Islet of Langerhans (tissue), 1 donor: ENCODE results near the gene FBXW10.
A peak's percentile ranks its signal among the peaks of the same experiment; 100 is the strongest.
"Not testable (repeated sequence)": the region's sequence is repeated elsewhere in the genome, so short reads cannot be mapped to it uniquely, and the experiment has no call there.

Experiments used
- FAIRE-seq: peaks from one replicate; lab custom pipeline; 2011; peaks lifted over from hg19 to GRCh38; lab: Jason Lieb, UNC

The FBXW10 gene, protein sequence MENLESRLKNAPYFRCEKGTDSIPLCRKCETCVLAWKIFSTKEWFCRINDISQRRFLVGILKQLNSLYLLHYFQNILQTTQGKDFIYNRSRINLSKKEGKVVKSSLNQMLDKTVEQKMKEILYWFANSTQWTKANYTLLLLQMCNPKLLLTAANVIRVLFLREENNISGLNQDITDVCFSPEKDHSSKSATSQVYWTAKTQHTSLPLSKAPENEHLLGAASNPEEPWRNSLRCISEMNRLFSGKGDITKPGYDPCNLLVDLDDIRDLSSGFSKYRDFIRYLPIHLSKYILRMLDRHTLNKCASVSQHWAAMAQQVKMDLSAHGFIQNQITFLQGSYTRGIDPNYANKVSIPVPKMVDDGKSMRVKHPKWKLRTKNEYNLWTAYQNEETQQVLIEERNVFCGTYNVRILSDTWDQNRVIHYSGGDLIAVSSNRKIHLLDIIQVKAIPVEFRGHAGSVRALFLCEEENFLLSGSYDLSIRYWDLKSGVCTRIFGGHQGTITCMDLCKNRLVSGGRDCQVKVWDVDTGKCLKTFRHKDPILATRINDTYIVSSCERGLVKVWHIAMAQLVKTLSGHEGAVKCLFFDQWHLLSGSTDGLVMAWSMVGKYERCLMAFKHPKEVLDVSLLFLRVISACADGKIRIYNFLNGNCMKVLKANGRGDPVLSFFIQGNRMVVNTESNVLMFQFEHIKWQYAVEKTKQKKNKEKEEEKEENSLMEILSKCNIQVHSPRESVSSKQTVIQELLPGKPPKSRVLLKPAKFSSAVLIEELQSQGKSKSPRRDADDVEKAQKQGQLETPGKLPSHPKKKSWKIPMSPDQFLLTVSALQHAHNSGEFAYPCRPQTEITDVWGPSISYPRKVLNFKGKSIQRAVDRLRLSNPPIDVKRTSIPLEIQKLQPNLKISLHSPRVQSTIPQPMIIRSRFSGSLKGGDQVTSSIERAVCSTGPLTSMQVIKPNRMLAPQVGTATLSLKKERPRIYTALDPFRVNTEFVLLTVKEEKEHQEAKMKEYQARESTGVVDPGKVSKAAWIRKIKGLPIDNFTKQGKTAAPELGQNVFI

DNA sequence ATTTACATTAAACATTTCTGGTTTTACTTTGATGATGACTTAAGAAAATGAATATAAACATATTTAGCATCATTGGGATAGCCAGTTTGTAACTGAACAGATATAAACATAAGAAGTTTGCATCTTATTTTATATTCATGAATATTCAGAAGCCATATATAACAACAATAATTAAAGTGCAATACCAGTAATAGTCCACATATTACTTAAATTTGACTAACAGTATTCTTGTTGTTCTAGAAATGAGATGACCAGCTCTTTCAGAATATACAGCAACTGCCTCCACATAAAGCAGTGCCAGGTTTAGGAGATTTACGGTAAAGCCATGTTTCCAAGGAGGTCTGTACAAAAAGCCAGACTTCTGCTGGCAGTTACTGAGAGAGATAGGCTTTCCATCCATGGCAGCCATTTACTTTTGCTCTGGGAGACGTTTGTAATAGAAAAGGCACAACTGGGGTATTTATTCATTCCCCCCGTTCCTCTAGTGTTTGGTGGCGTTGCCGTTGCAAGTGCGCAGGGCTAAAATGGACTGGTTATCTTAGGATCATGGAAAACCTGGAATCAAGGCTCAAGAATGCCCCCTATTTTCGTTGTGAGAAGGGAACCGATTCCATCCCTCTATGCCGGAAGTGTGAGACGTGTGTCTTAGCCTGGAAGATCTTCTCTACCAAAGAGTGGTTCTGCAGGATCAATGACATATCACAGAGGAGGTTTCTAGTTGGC, at the start of gene FBXW10:
Gene FBXW10, plus strand, starts transcription at position 356 of the 723 bp plus-strand sequence. Its CDS starts 191 bp downstream, at position 547.
- FAIRE-seq: peak; percentile 87

DNA sequence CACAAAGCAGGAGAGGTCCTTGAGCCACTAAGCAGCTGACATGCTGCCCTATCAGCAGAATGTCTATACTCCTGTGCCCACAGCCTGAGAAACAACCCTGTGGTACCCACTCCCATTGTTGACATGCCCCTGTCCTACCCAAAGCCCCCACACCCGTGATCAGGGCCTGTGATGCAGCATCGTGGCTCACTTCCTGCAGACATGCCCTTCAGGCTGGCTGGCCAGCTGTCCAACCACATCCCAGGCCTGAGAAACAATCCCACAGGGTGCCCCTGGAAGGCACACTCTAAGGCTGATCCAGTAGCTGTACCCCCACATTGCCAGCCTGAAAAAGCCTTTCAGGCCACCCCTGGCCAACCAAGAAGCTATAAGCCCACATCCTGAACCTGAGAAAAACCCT, 48.7 kb upstream of the FBXW10 start:
- FAIRE-seq: not testable (repeated sequence)

DNA sequence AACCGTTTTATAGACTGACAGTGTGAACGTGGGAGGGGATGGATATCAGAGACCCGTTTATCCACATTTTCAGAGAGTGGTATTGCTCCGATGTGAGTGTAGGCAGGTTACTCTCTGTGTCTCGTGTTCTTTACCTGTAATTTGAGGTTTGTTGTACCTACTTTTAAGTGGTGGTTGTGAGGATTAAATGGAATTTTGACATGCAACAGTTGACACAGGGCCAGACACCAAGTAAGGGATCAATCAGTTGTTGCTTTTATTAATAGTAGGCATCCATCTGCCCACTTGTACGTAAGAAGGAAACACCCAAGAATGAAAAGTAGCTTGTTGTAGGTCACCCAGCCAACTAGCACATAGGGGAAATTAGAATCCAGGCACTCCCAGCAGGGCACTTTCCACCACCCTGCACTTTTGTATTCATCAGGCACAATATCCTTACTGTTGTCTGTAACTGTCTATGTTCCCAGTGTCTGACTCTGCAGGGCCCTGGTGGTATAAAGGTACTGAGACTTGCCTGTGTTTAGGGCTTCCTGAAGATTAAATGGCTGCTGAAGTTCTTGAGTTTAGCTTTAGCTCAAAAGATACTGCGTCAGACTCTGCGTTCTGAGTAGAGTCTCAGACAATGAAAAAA, 45.3 kb upstream of the FBXW10 start:
- FAIRE-seq: not testable (repeated sequence)

DNA sequence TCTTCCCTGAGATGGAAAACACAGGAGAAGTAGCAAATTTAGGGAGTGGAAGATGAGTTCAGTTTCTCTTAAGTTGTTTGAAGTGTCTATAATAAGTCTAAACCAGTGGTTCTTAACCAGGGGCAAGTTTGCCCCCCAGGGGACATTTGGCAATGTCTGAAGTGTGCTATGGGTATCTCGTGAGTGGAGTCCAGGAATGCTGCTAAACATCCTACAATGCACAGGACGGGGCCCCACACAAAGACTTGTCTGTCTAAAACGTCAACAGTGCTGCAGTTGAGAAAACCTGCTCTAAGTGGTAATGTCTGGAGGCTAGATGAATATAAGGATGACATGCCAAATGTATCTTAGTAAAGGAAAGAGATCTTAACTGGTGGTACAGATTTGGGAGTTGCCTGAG, 37.9 kb upstream of the FBXW10 start:
- not testable (repeated sequence) for FAIRE-seq

DNA sequence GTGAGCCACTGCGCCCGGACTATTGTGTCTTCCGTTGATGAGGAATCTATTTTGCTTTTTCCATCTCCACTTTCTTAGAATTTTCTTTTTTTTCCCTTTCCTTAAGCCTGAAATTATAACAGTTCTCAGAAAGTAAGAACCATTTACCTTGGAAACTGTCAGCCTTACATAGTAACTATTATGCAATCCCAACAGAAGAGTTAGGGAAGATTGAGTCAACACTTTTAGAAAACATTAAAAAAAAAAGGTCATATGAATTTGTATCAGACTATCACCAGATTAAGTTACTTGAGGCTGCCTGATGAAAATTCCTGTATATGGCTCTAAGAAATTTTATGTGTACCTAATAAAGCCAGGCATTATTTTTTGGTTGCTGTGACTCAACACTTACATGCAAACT, 35.6 kb upstream of the FBXW10 start:
- not testable (repeated sequence) for FAIRE-seq

DNA sequence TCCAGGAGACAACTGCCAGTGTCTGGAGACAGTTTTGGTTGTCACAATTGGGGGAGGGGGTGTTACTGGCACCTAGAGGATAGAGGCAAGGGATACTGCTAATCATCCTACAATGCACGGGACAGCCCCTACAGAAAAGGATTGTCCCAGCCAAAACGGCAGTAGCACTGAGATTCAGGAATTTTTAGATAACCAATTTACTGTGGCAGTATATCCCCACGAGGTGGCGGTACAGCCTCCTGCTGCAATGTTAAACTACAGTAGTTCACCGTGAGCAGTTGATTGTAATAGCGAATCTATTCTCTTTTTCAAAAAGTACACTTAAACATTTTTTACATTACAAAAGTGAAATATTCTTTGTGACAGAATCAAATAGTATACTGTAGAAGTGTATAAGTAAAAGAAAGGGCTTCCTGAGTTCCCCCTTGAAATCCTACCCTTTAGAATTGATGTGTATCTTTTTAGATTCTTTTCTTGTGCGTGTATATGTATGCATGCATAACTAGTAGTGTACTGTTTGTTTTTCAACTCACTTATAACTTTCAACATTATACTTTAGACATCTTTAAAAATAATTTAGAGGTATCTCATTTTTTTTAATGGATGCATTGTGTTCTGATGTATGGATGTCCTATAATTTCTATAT, 31.4 kb upstream of the FBXW10 start:
- FAIRE-seq: peak; percentile 94

DNA sequence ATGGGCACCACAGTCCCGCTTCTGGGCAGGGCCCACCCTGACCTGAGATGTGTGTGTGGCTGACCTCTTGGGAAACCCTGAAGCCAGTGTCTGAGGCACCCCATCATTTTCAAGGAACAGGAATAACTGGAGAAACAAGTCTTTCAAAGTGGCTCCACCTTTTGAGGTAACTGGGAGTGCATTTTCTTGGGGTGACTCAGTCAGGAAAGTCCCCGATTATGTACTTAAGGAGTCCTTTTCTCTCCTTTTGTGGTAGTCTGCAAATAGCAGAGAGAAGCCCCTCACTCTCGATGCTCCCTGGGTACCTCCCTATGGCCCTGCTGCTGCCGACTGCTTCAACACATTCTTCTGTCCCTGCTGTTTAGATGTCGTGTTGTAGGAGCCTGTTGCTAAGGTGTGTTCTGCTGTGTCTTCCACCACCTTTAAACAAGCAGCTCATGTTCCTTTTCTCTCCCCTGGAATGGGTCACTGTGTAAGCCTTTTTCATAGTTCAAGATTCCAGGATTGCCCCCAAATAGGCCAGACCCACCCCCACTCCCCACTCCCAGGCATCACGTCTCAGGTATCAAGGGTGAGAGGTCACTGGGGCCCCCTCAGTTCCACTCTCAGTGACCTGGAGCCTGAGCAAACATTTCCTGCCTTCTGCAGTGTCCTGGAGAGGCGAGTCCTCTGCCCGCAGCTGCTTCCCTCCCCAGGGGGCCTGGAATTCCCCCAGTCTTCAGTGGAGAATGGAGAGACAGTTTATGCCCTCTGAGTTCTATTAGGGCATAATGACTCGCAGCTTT, 25.0 kb upstream of the FBXW10 start:
- FAIRE-seq: not testable (repeated sequence)

DNA sequence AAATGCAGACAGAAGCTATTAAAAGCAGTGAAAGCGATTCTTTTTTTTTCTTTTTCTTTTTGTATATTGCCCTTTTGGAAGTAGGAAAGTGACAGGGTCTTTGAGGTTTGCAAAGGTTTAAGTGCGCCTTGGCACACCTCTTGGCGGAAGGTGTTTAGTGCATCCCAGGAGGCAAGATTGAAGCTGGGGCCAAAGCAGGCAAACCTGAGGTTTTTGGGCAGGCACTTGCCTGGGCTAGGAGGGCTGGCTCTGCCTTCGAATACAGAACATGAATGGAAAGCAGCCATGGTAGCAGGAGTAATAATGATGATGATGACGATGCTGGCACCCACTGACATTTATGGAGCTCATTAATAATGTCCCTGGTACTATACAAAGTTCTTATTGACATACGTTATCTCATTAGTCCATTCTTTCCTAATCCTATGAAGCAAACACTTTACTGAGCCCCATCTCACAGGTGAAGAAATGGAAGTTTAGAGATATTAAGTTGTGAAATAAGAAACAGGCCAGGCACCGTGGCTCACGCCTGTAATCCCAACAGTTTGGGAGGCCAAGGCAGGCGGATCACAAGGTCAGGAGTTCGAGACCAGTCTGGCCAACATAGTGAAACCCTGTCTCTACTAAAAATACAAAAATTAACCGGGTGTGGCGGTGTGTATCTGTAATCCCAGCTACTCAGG, 24.3 kb upstream of the FBXW10 start:
- FAIRE-seq: not testable (repeated sequence)

DNA sequence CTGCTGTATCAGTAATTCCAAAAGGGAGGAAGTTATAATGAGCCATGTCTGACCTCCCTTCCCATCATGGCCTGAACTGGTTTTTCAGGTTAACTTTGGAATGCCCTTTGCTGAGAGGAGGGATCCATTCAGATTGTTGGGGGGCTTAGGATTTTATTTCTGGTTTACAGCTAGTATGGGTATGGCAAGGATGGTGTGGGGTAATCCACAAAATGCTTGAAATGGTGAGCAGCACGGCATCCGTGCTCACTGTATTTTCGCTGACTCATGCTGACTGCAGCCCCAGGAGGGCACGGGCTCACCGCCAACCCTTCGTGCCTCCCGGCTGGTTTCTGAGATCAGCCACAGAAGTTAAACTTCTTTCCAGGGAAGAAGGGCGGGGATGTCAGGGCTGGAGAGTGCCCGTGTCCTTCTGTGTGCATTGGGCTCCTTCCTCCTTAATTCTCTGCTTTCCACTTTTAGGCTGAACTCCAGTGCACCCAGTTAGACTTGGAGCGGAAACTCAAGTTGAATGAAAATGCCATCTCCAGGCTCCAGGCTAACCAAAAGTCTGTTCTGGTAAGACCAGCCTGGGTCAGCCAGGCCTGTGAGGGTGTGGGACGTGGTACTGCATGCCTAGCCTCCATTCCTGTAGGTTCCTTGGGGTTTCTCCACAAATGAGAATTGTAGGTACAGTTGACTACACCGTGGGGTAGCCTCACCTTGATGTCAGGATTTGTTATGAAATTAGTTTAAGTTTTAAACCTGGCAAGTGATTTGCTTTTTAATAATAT, 21.9 kb upstream of the FBXW10 start:
- peak; percentile 76 for FAIRE-seq

DNA sequence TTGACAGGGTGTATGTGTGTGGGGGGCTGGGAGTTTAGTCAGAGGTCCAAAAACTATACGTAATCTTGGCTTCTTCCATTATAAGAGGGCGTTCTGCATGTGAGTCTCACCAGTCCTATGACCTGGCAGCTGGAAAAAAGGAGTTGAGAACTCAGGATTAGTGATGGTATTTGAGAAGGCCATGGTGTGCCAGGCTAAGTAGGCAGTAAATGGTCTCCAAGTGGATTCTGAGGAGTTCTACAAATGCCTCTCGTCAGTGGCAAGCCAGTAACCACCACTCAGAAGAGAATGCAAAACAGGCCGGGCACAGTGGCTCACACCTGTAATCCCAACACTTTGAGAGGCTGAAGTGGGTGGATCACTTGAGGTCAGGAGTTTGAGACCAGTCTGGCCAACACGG, 21.2 kb upstream of the FBXW10 start:
- not testable (repeated sequence) for FAIRE-seq

DNA sequence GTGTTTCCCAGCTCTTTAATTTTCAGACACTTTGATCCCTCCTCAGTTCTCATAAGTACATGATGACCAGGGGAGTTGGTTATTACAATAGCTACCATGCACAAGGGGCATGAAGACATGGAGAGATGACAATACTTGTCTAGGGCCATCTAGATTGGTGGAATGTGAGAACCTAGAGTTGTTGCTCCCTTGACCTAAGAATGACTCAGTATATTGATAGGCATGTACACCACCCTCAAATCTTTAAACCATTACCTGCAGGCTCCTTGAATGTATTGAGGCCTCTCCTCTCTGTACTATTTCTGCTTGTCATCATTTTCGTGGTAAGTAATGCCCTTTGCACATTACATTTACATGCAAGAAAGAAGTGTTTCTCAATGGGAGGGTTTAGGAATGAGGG, 20.3 kb upstream of the FBXW10 start:
- not testable (repeated sequence) for FAIRE-seq

DNA sequence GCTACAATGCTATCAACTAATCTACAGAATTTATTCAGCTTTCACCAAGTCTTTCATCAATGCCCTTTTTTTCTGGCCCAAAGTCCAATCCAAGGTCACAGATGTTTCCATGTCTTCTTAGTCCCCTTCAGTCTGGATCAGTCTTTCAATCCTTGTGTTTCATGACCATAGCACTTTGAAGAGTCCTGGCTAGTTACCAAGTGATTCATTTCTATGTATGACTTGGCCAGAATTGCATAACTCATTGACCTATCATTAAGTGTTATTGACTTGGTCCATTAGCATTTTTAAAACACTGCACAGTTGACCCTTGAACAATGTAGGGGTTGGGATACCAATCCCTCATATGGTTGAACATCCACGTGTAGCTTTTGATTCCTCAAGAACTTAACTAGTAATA, 11.4 kb upstream of the FBXW10 start:
- peak; percentile 49 for FAIRE-seq

DNA sequence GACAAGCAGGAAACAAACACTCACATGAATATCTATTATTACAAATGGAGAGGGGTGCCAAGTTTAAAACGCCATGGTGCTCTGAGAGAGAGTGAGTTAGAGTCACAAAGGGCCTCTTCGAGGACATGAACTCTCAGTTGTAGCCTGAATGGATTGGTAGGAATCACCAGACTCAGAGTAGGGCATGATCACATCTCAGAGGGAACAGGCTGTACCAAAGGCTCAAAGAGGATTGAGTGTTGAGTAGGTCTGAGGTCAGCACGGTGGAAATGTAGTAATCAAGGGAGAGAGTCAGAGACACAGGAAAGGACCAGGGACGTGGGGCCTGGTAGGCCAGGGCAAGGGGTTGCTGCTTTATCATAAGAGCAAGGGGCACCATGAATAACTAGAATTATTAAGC, 10.5 kb upstream of the FBXW10 start:
- not testable (repeated sequence) for FAIRE-seq

DNA sequence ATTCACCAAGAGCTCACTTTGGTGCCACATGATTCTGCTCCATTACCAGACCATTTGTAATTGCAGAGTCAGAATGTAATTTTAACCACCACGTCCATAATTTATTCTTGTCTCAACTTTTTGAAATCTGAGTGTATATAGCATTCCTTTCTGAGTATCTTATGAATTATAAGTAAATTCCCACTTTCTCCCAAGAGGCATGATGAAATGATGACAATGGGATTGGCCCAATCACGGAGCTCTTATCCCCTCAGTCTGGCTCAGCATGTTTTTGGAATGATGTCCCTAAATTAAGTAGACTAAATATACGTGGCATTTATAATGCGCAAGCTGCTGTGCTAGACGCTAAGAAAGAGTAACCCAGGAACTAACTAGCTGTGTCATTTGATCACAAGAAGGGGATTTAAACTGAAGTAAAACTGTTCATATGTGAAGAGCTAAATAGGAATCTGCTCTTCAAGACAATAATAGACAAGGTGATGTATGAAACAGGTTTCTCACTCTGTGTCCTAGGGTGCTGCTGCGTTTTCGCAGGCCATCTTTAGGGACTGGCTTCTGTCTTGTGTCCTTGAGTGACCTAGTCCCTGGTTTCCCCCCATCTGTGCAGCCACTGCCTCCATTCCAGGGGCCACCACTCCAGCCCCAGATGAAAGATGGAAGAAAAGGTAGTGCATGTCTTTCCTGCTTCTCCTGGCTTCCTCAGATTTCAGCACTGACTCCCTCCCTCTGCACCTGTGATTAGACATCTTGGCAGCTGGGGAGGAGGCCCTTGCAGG, 4.0 kb upstream of the FBXW10 start:
- FAIRE-seq: not testable (repeated sequence)

DNA sequence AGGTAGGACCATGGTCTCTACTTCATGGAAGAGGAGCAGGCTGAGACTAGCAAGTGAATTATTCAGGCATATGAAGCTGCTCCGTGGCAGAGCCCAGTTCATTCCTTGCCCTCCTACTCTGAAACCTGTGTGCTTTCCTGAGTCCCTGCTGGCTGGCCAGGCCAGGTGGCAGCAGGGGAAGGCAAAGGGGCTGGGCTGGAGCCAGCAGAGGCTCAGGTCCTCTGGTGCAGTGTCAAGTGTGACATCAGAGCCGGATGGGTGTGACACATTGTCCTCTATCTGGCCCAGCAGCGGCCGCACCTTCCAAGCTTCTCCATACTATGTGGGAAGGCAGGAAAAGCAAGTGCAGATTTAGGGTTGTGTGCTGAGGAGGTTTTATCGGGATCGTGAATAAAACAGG, 2.6 kb upstream of the FBXW10 start:
- FAIRE-seq: not testable (repeated sequence)

DNA sequence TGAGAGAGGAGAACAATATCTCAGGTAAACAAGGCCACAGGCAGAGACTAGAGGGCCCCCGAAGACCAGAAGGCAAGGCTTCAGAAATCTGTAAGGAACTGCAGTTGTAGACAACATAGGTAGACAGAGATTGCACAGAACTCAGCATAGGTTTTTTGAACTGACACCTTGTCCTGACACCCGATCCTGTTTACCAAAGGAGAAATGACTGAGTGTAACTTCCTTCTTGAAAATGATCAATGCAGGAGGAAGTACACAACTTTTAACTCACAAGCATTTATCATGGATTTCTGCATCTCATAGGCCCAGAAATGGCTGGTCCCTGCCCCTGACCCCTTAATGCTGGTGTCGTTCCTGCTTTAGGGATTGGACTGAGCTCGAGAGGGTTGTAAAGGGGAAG, 872 bp downstream of the FBXW10 start:
- not testable (repeated sequence) for FAIRE-seq

DNA sequence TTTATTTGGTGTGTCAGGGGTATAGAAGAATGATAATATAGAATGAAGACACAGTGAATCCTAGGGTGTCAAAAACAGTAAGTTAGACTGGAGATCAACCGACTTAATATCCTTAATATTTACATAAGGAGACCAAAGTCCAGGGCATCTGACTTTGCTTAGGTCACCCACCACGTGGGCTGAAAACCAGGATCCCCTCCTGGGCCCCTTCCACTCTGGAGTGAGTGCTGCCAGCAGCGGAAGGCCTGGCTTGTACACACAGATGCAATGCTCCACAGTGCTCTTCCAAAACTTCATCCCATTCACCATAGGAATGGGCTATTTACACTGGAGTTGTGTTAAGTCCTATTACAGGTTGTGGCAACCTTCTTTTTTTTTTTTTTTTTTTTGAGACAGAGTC, 2.7 kb downstream of the FBXW10 start:
- not testable (repeated sequence) for FAIRE-seq

DNA sequence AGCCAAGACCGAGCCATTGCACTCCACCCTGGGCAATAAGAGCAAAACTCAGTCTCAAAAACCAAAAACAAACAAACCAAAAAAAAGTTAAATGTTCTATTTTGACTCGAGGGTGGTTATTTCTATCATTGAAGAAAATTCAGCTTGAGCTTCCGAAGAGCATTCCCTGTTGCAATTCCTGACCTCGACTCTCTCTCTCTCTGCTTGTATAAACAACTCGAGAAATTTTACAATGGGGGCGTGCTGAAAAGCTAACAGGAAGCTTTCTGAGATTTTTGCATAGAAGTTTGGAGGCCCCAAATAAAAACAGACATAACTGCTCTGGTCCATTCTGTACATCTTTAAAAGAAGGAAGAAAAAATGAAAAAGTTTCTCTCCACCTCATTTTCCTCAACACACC, 3.6 kb downstream of the FBXW10 start:
- FAIRE-seq: not testable (repeated sequence)
